HEK293 (cell line): ENCODE results near the gene R3HDM2.

Source experiments
- CTCF ChIA-PET: fragments of 350-600 bp; formaldehyde crosslinking; extraction: SDS; loops from one replicate; lab custom pipeline; 2021; ENCODE audit warnings: antibody characterized with exemption; lab: Yijun Ruan, JAX
- POLR2A ChIA-PET: fragments of 300-600 bp; formaldehyde crosslinking; extraction: SDS; loops from one replicate; lab custom pipeline; 2020; ENCODE audit warnings: antibody characterized with exemption, inconsistent platforms; lab: Yijun Ruan, JAX
- H3K27ac ChIP-seq: fragments of 200-500 bp; sonication (Bioruptor generic); 2 replicates; pipeline ENCODE4 v1.5.1; 2014; ENCODE audit warnings: low read depth, low read length, control low read depth, inconsistent platforms; ENCODE audit errors: extremely low read depth
- H3K36me3 ChIP-seq, 2 experiments: fragments of 200-500 bp in 1 of 2; sonication (Bioruptor generic) in 1 of 2; 1 replicate in 1 of 2; 2 replicates in 1 of 2; pipeline ENCODE4 v1.5.1; 2014 to 2017; ENCODE audit warnings: inconsistent platforms in 2 of 2, low read length in 2 of 2; ENCODE audit not compliant: control insufficient read depth in 2 of 2, insufficient read depth in 1 of 2
- H3K4me1 ChIP-seq: fragments of 200-500 bp; sonication (Bioruptor generic); 2 replicates; pipeline ENCODE4 v1.5.1; 2014; ENCODE audit warnings: mild to moderate bottlenecking, low read length, inconsistent platforms; ENCODE audit not compliant: control insufficient read depth, insufficient read depth
- H3K4me3 ChIP-seq: 2 replicates; pipeline ENCODE4 v1.5.1; 2011; ENCODE audit warnings: low read depth, mild to moderate bottlenecking, control low read depth, low read length, moderate library complexity
- H3K9me3 ChIP-seq: fragments of 200-500 bp; sonication (Bioruptor generic); 2 replicates; pipeline ENCODE4 v1.5.1; 2014; ENCODE audit warnings: low read depth, low read length, inconsistent platforms; ENCODE audit not compliant: control insufficient read depth, insufficient read depth
- MYNN ChIP-seq: fragments of 450-650 bp; formaldehyde crosslinking; IDR thresholded peaks from 2 replicates; pipeline ENCODE4 v1.5.1; 2016; ENCODE audit warnings: missing biosample characterization, missing genetic modification characterization, borderline replicate concordance
- OSR2 ChIP-seq: fragments of 450-650 bp; formaldehyde crosslinking; IDR thresholded peaks from 2 replicates; pipeline ENCODE4 v1.5.1; 2016; ENCODE audit warnings: missing biosample characterization, missing genetic modification characterization
- PRDM1 ChIP-seq: fragments of 450-650 bp; formaldehyde crosslinking; IDR thresholded peaks from 2 replicates; pipeline ENCODE4; 2016; ENCODE audit warnings: missing biosample characterization, missing genetic modification characterization
- ZFP69B ChIP-seq: fragments of 450-650 bp; formaldehyde crosslinking; IDR thresholded peaks from 2 replicates; pipeline ENCODE4 v1.5.1; 2016; ENCODE audit warnings: missing biosample characterization, missing genetic modification characterization
- ZIC2 ChIP-seq: fragments of 450-650 bp; formaldehyde crosslinking; IDR thresholded peaks from 2 replicates; pipeline ENCODE4 v1.5.1; 2016; ENCODE audit warnings: missing biosample characterization, missing genetic modification characterization
- ZNF202 ChIP-seq: fragments of 450-650 bp; formaldehyde crosslinking; IDR thresholded peaks from 2 replicates; pipeline ENCODE4 v1.5.1; 2016; ENCODE audit warnings: missing biosample characterization, missing genetic modification characterization, borderline replicate concordance
- ZNF37A ChIP-seq: fragments of 450-650 bp; IDR thresholded peaks from 2 replicates; pipeline ENCODE4 v1.5.1; 2018; ENCODE audit warnings: missing biosample characterization, missing genetic modification characterization
- ZNF416 ChIP-seq: fragments of 450-650 bp; formaldehyde crosslinking; IDR thresholded peaks from 2 replicates; pipeline ENCODE4 v1.5.1; 2016; ENCODE audit warnings: missing biosample characterization, missing genetic modification characterization
- ZNF433 ChIP-seq: fragments of 450-650 bp; formaldehyde crosslinking; IDR thresholded peaks from 2 replicates; pipeline ENCODE4 v1.5.1; 2016; ENCODE audit warnings: missing biosample characterization, missing genetic modification characterization, low read depth
- ZNF600 ChIP-seq: fragments of 450-650 bp; formaldehyde crosslinking; IDR thresholded peaks from 2 replicates; pipeline ENCODE4 v1.5.1; 2016; ENCODE audit warnings: missing biosample characterization, missing genetic modification characterization
- ZNF624 ChIP-seq: fragments of 450-650 bp; formaldehyde crosslinking; IDR thresholded peaks from 2 replicates; pipeline ENCODE4 v1.5.1; 2017; ENCODE audit warnings: missing biosample characterization, missing genetic modification characterization
- ZNF658 ChIP-seq: fragments of 450-650 bp; formaldehyde crosslinking; IDR thresholded peaks from 2 replicates; pipeline ENCODE4; 2016; ENCODE audit warnings: missing biosample characterization, missing genetic modification characterization
- ZNF670 ChIP-seq: fragments of 450-650 bp; formaldehyde crosslinking; IDR thresholded peaks from 2 replicates; pipeline ENCODE4 v1.5.1; 2016; ENCODE audit warnings: missing biosample characterization, missing genetic modification characterization, low read depth
- ZNF76 ChIP-seq: fragments of 450-650 bp; formaldehyde crosslinking; IDR thresholded peaks from 2 replicates; pipeline ENCODE4; 2016; ENCODE audit warnings: low read depth, missing biosample characterization, missing genetic modification characterization, borderline replicate concordance
- ZSCAN23 ChIP-seq: fragments of 450-650 bp; formaldehyde crosslinking; IDR thresholded peaks from 2 replicates; pipeline ENCODE4 v1.5.1; 2016; ENCODE audit warnings: missing biosample characterization, missing genetic modification characterization
- TF ChIP-seq, protein P1 (sequence below): fragments of 450-650 bp; formaldehyde crosslinking; IDR thresholded peaks from 2 replicates; pipeline ENCODE4 v1.5.1; 2016; ENCODE audit warnings: missing biosample characterization, missing genetic modification characterization
- TF ChIP-seq, protein P2 (sequence below): fragments of 450-650 bp; formaldehyde crosslinking; IDR thresholded peaks from 2 replicates; pipeline ENCODE4 v1.5.1; 2016; ENCODE audit warnings: missing biosample characterization, missing genetic modification characterization
- TF ChIP-seq, protein P3 (sequence below): fragments of 450-650 bp; formaldehyde crosslinking; IDR thresholded peaks from 2 replicates; pipeline ENCODE4 v1.5.1; 2017; ENCODE audit warnings: missing biosample characterization, mild to moderate bottlenecking, missing genetic modification characterization, moderate library complexity

R3HDM2 gene

DNA sequence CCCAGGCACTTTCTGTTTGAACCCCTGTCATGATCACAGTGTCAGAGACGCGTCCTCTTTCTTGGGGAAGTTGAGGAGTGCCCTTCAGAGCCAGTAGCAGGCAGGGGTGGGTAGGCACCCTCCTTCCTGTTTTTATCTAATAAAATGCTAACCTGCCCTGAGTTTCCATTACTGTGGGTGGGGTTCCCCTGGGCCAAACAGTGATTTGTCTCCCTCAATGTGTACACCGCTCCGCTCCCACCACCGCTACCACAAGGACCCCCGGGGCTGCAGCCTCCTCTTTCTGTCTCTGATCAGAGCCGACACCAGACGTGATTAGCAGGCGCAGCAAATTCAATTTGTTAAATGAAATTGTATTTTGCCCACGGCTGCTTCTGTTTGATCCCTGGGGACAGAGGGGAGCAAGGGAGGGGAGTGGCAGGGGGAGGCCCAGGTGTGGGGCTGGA lies 196.2 kb downstream of the R3HDM2 start:
- Histone ChIP-seq H3K9me3 (no peaks in the 10 kb centered on the region), H3K36me3 (peaks cover 0 to 55% of the 10 kb centered on the region in 2 experiments; a peak in 1 of 3 replicates), H3K27ac (peak overlapping the region; percentile 66), H3K4me3 (no peak overlapping the region), H3K4me1 (peaks cover 21% of the 10 kb centered on the region)
- ChIA-PET CTCF (interaction anchor here (13.7 to 23.3 kb wide), 2 partner anchors 5 to 19 kb away, joined by 192 to 628 read pairs; partner anchors contain the start of gene NXPH4), POLR2A (no interaction called here)
- TF ChIP-seq ZNF76: no peak
- no peak for TF ChIP-seq ZNF416 (tag by site-specific recombination)
- TF ChIP-seq, protein P1, sequence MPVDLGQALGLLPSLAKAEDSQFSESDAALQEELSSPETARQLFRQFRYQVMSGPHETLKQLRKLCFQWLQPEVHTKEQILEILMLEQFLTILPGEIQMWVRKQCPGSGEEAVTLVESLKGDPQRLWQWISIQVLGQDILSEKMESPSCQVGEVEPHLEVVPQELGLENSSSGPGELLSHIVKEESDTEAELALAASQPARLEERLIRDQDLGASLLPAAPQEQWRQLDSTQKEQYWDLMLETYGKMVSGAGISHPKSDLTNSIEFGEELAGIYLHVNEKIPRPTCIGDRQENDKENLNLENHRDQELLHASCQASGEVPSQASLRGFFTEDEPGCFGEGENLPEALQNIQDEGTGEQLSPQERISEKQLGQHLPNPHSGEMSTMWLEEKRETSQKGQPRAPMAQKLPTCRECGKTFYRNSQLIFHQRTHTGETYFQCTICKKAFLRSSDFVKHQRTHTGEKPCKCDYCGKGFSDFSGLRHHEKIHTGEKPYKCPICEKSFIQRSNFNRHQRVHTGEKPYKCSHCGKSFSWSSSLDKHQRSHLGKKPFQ: no peak
- TF ChIP-seq ZSCAN23 (tag by site-specific recombination): no peak
- TF ChIP-seq ZIC2 (tag by site-specific recombination): no peak
- no peak; the same call in 1 of the 2 replicates for TF ChIP-seq OSR2 (tag by site-specific recombination)
- TF ChIP-seq MYNN (tag by site-specific recombination): no peak
- TF ChIP-seq, protein P2, sequence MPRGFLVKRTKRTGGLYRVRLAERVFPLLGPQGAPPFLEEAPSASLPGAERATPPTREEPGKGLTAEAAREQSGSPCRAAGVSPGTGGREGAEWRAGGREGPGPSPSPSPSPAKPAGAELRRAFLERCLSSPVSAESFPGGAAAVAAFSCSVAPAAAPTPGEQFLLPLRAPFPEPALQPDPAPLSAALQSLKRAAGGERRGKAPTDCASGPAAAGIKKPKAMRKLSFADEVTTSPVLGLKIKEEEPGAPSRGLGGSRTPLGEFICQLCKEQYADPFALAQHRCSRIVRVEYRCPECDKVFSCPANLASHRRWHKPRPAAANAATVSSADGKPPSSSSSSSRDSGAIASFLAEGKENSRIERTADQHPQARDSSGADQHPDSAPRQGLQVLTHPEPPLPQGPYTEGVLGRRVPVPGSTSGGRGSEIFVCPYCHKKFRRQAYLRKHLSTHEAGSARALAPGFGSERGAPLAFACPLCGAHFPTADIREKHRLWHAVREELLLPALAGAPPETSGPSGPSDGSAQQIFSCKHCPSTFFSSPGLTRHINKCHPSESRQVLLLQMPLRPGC: no peak
- TF ChIP-seq ZNF670: no peak
- TF ChIP-seq ZNF202: no peak
- TF ChIP-seq ZNF624 (tag by site-specific recombination): no peak
- TF ChIP-seq ZFP69B (tag by site-specific recombination): no peak
- TF ChIP-seq ZNF433 (tag by site-specific recombination): no peak
- no peak for TF ChIP-seq ZNF658 (tag by site-specific recombination)

GRCh38 chr12:57234233-57234570 lies 196.6 kb downstream of the R3HDM2 start:
- peaks cover 21% of the 10 kb centered on the region for H3K4me1 ChIP-seq
- TF ChIP-seq PRDM1 (tag by site-specific recombination) (peak; percentile 62), ZFP69B (tag by site-specific recombination) (no peak), ZNF37A (tag by site-specific recombination) (no peak), ZNF600 (tag by site-specific recombination) (no peak)
- TF ChIP-seq, protein P3, sequence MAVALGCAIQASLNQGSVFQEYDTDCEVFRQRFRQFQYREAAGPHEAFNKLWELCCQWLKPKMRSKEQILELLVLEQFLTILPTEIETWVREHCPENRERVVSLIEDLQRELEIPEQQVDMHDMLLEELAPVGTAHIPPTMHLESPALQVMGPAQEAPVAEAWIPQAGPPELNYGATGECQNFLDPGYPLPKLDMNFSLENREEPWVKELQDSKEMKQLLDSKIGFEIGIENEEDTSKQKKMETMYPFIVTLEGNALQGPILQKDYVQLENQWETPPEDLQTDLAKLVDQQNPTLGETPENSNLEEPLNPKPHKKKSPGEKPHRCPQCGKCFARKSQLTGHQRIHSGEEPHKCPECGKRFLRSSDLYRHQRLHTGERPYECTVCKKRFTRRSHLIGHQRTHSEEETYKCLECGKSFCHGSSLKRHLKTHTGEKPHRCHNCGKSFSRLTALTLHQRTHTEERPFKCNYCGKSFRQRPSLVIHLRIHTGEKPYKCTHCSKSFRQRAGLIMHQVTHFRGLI: peak; percentile 67; the same call in 1 of the 2 replicates
- TF ChIP-seq, all 188 proteins: peak for 2
- Histone ChIP-seq H3K4me3 (no peak overlapping the region), H3K27ac (peak overlapping the region; percentile 66), H3K9me3 (no peaks in the 10 kb centered on the region), H3K36me3 (peaks cover 0 to 55% of the 10 kb centered on the region in 2 experiments; a peak in 1 of 3 replicates)
- ChIA-PET CTCF (interaction anchor here (0.7 to 23.3 kb wide), 3 partner anchors 6 to 224 kb away, joined by 5 to 628 read pairs (median 192); partner anchors contain the start of gene NXPH4), POLR2A (interaction anchor here (0.6 to 1.3 kb wide), 2 partner anchors 13 to 16 kb away, joined by 3 read pairs; no protein-coding TSS in a partner anchor)
